ENCODE data around the gene AKT3.
"Not testable (repeated sequence)": the region's sequence is repeated elsewhere in the genome, so short reads cannot be mapped to it uniquely, and the experiment has no call there.

AKT3 gene

GRCh38 chr1:243649530-243649929, 200.5 kb downstream of the AKT3 start:
- not testable (repeated sequence) for H3K4me3 Mint-ChIP-seq; H3K27me3 Mint-ChIP-seq; H3K27ac Mint-ChIP-seq; ATAC-seq (ENCODE audit: low read depth); DNase-seq (ENCODE audit: low spot score in 2 of 2); H3K4me1 Mint-ChIP-seq
- H3K36me3 Mint-ChIP-seq: peaks cover 33% of the 10 kb centered on the region
- H3K9me3 Mint-ChIP-seq: peaks cover 10% of the 10 kb centered on the region

- Mint-ChIP-seq H3K36me3 (peaks cover 36% of the 10 kb centered on the region), H3K4me3 (no peak overlapping the region)
Measured at GRCh38 chr1:243646841-243647240, 203.2 kb downstream of the AKT3 start.

GRCh38 chr1:243645281-243645680, 204.8 kb downstream of the AKT3 start:
- peaks cover 1% of the 10 kb centered on the region for H3K4me1 Mint-ChIP-seq
- no peak for ATAC-seq (ENCODE audit: low read depth)

More at GRCh38 chr1:243646841-243647240, 203.2 kb downstream of the AKT3 start:
- DNase-seq (ENCODE audit: low spot score in 2 of 2) (no peak), ATAC-seq (ENCODE audit: low read depth) (no peak)
- peaks cover 10% of the 10 kb centered on the region for H3K9me3 Mint-ChIP-seq
- no peaks in the 10 kb centered on the region for H3K27me3 Mint-ChIP-seq
- H3K4me1 Mint-ChIP-seq: no peaks in the 10 kb centered on the region
- H3K27ac Mint-ChIP-seq: no peak overlapping the region

GRCh38 chr1:243642936-243643335, 207.1 kb downstream of the AKT3 start:
- no peaks in the 10 kb centered on the region for H3K27me3 Mint-ChIP-seq
- peaks cover 25% of the 10 kb centered on the region for H3K36me3 Mint-ChIP-seq
- DNase-seq (ENCODE audit: low spot score in 2 of 2) (no peak), ATAC-seq (ENCODE audit: low read depth) (no peak)
- H3K27ac Mint-ChIP-seq: no peak overlapping the region
- H3K4me1 Mint-ChIP-seq: peaks cover 8% of the 10 kb centered on the region
- no peak overlapping the region for H3K4me3 Mint-ChIP-seq
- H3K9me3 Mint-ChIP-seq: no peaks in the 10 kb centered on the region

More at GRCh38 chr1:243645281-243645680, 204.8 kb downstream of the AKT3 start:
- Mint-ChIP-seq H3K4me3 (no peak overlapping the region), H3K36me3 (peaks cover 29% of the 10 kb centered on the region), H3K27ac (no peak overlapping the region), H3K9me3 (peaks cover under 1% of the 10 kb centered on the region), H3K27me3 (no peaks in the 10 kb centered on the region)
- DNase-seq (ENCODE audit: low spot score in 2 of 2): no peak

GRCh38 chr1:243639027-243639658, 210.9 kb downstream of the AKT3 start:
- ATAC-seq (ENCODE audit: low read depth) (no peak), DNase-seq (ENCODE audit: low spot score in 2 of 2) (no peak)
- Mint-ChIP-seq H3K36me3 (peaks cover 22% of the 10 kb centered on the region), H3K4me1 (peaks cover 8% of the 10 kb centered on the region), H3K27ac (no peak overlapping the region), H3K27me3 (no peaks in the 10 kb centered on the region), H3K4me3 (no peak overlapping the region), H3K9me3 (no peaks in the 10 kb centered on the region)

- Mint-ChIP-seq H3K27me3 (no peaks in the 10 kb centered on the region), H3K27ac (no peak overlapping the region), H3K36me3 (peaks cover 19% of the 10 kb centered on the region), H3K9me3 (no peaks in the 10 kb centered on the region), H3K4me1 (peaks cover 8% of the 10 kb centered on the region), H3K4me3 (no peak overlapping the region)
- DNase-seq (ENCODE audit: low spot score in 2 of 2) (no peak), ATAC-seq (ENCODE audit: low read depth) (peak; percentile 66)
Measured at GRCh38 chr1:243638186-243638585, 211.9 kb downstream of the AKT3 start.

GRCh38 chr1:243628476-243628907, 221.6 kb downstream of the AKT3 start:
- H3K36me3 Mint-ChIP-seq: peaks cover 56% of the 10 kb centered on the region
- ATAC-seq (ENCODE audit: low read depth): no peak
- H3K27me3 Mint-ChIP-seq: no peaks in the 10 kb centered on the region
- H3K4me1 Mint-ChIP-seq: no peaks in the 10 kb centered on the region
- no peak overlapping the region for H3K27ac Mint-ChIP-seq
- DNase-seq (ENCODE audit: low spot score in 2 of 2): no peak
- no peak overlapping the region for H3K4me3 Mint-ChIP-seq
- no peaks in the 10 kb centered on the region for H3K9me3 Mint-ChIP-seq

- ATAC-seq (ENCODE audit: low read depth) (no peak), DNase-seq (ENCODE audit: low spot score in 2 of 2) (no peak)
- H3K36me3 Mint-ChIP-seq: peaks cover 59% of the 10 kb centered on the region
- peaks cover 3% of the 10 kb centered on the region for H3K4me1 Mint-ChIP-seq
- no peak overlapping the region for H3K4me3 Mint-ChIP-seq
- peaks cover 8% of the 10 kb centered on the region for H3K9me3 Mint-ChIP-seq
- H3K27me3 Mint-ChIP-seq: no peaks in the 10 kb centered on the region
- no peak overlapping the region for H3K27ac Mint-ChIP-seq
Measured at GRCh38 chr1:243623841-243624240, 226.2 kb downstream of the AKT3 start.

- Mint-ChIP-seq H3K36me3 (peaks cover 52% of the 10 kb centered on the region), H3K9me3 (peaks cover 8% of the 10 kb centered on the region)
- no peak for DNase-seq (ENCODE audit: low spot score in 2 of 2)
Measured at GRCh38 chr1:243621973-243622372, 228.1 kb downstream of the AKT3 start.

GRCh38 chr1:243620096-243620495, 229.9 kb downstream of the AKT3 start:
- H3K27me3 Mint-ChIP-seq: no peaks in the 10 kb centered on the region
- no peak overlapping the region for H3K4me3 Mint-ChIP-seq
- no peak for ATAC-seq (ENCODE audit: low read depth)
- peaks cover 3% of the 10 kb centered on the region for H3K4me1 Mint-ChIP-seq
- peaks cover 8% of the 10 kb centered on the region for H3K9me3 Mint-ChIP-seq
- DNase-seq (ENCODE audit: low spot score in 2 of 2): no peak
- H3K36me3 Mint-ChIP-seq: peaks cover 43% of the 10 kb centered on the region
- no peak overlapping the region for H3K27ac Mint-ChIP-seq

More at GRCh38 chr1:243621973-243622372, 228.1 kb downstream of the AKT3 start:
- no peak for ATAC-seq (ENCODE audit: low read depth)
- H3K4me1 Mint-ChIP-seq: peaks cover 3% of the 10 kb centered on the region
- no peak overlapping the region for H3K27ac Mint-ChIP-seq
- no peaks in the 10 kb centered on the region for H3K27me3 Mint-ChIP-seq
- no peak overlapping the region for H3K4me3 Mint-ChIP-seq

- ATAC-seq (ENCODE audit: low read depth): no peak
Measured at GRCh38 chr1:243609698-243610097, 240.3 kb downstream of the AKT3 start.

GRCh38 chr1:243605604-243606003, 244.4 kb downstream of the AKT3 start:
- no peak overlapping the region for H3K27ac Mint-ChIP-seq
- no peak for ATAC-seq (ENCODE audit: low read depth)
- H3K9me3 Mint-ChIP-seq: peaks cover 7% of the 10 kb centered on the region
- H3K4me3 Mint-ChIP-seq: no peak overlapping the region
- no peak for DNase-seq (ENCODE audit: low spot score in 2 of 2)
- no peaks in the 10 kb centered on the region for H3K27me3 Mint-ChIP-seq
- H3K36me3 Mint-ChIP-seq: peaks cover 42% of the 10 kb centered on the region
- no peaks in the 10 kb centered on the region for H3K4me1 Mint-ChIP-seq

More at GRCh38 chr1:243609698-243610097, 240.3 kb downstream of the AKT3 start:
- Mint-ChIP-seq H3K4me3 (no peak overlapping the region), H3K36me3 (peaks cover 31% of the 10 kb centered on the region), H3K27me3 (no peaks in the 10 kb centered on the region), H3K9me3 (no peaks in the 10 kb centered on the region), H3K27ac (no peak overlapping the region), H3K4me1 (no peaks in the 10 kb centered on the region)
- no peak for DNase-seq (ENCODE audit: low spot score in 2 of 2)

GRCh38 chr1:243601720-243602119, 248.3 kb downstream of the AKT3 start:
- Mint-ChIP-seq H3K9me3 (peaks cover 7% of the 10 kb centered on the region), H3K4me3 (no peak overlapping the region), H3K27me3 (no peaks in the 10 kb centered on the region), H3K36me3 (peaks cover 28% of the 10 kb centered on the region), H3K27ac (no peak overlapping the region), H3K4me1 (peaks cover 11% of the 10 kb centered on the region)
- no peak for ATAC-seq (ENCODE audit: low read depth)
- no peak for DNase-seq (ENCODE audit: low spot score in 2 of 2)

GRCh38 chr1:243598433-243598832, 251.6 kb downstream of the AKT3 start:
- H3K36me3 Mint-ChIP-seq: peaks cover 15% of the 10 kb centered on the region
- H3K9me3 Mint-ChIP-seq: peaks cover 4% of the 10 kb centered on the region
- no peaks in the 10 kb centered on the region for H3K27me3 Mint-ChIP-seq
- peak; percentile 70 for ATAC-seq (ENCODE audit: low read depth)
- no peak for DNase-seq (ENCODE audit: low spot score in 2 of 2)
- peak overlapping the region; percentile 13 for H3K27ac Mint-ChIP-seq
- H3K4me3 Mint-ChIP-seq: no peak overlapping the region
- H3K4me1 Mint-ChIP-seq: peaks cover 20% of the 10 kb centered on the region

- Mint-ChIP-seq H3K36me3 (peaks cover 11% of the 10 kb centered on the region), H3K4me1 (peaks cover 20% of the 10 kb centered on the region), H3K27ac (no peak overlapping the region), H3K27me3 (no peaks in the 10 kb centered on the region), H3K9me3 (peaks cover 2% of the 10 kb centered on the region), H3K4me3 (no peak overlapping the region)
- DNase-seq (ENCODE audit: low spot score in 2 of 2): no peak
- no peak for ATAC-seq (ENCODE audit: low read depth)
Measured at GRCh38 chr1:243597383-243597782, 252.7 kb downstream of the AKT3 start.

Data from memory B cell (primary cell).